HG03064 (cell line): ENCODE data around the gene CATSPER3.

Source experiments
- ATAC-seq: cut with Tn5 transposase; IDR thresholded peaks from one replicate; pipeline ENCODE4 v1.9.1; 2021; ENCODE audit warnings: low read depth; ENCODE audit not compliant: unreplicated experiment

CATSPER3 gene

DNA sequence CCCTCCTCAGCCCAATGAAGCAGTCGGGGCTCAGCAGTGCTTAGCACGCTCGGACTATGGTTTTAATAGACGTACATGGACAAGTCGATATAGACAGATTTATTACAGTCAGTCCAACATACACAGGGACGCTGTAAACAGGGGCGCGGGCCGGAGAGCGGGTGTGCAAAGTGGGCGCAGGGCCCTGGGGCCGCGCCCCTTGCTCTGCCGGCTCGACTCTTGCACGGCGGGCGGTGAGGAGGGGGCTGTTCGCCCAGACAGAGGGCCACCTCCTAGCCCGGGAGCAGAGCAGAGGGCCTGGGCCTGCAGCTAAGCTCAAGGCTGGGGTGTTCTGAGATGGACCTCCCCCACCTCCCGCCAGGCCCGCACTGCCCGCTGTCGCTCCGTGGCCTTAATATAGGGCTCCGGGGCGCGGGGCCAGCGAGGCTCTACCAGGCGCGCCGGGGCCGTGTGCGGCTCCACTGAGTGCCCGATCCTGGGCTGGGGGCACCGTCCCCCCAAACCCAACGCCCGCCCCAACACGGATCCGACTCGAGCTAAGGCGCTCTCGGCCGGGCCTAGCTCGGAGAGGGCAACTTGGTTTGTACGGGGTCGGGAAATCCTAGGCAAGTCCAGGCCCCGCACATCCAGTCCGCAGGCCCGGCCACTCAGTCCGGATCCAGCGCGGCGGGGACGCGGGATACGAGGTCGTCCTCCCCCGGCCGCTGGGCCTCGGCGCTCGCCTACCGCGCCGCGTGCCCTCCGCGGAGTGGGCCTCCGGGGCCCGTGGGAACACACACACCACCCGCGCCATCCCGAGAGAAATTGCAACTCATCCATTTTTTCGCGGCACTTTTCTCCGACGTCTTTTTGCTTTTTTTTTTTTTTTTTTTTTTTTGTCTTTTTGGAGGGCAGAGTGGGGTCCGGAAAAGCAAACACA, 60.2 kb downstream of the CATSPER3 start:
- no peak for ATAC-seq

DNA sequence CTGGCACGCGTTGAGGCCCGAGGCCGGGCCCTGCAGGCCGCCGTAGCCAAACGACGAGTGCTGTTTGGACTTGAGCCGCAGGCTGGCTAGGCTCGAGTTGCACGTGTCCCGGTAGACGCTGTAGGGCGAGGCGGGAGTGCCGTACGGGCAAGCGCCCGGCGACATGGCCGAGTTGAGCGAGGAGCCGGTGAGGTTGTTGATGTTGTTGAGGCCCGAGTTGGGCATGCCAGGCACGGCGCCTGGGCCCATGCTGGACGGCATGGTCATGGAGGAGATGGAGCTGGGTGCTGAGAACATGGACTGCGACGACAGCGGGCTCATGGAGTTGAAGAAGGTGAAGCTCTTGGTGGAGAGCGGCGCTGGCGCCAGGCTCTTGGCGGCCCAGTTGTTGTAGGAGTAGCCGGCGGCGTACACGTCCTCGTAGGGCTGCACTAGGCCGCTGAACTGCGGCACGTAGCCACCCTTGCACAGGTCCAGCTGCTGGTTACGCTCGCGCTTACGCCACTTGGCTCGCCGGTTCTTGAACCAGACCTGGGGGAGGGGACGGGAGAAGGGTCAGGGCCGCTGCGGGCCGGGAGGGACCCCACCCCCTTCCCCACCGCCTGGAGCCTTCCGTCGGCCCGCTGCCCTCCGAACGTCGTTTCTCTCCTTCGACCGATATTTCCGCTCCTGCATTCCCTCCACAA, 61.2 kb downstream of the CATSPER3 start:
- no peak for ATAC-seq

- no peak for ATAC-seq
Measured at GRCh38 chr5:135029477-135030122, 61.9 kb downstream of the CATSPER3 start.

DNA sequence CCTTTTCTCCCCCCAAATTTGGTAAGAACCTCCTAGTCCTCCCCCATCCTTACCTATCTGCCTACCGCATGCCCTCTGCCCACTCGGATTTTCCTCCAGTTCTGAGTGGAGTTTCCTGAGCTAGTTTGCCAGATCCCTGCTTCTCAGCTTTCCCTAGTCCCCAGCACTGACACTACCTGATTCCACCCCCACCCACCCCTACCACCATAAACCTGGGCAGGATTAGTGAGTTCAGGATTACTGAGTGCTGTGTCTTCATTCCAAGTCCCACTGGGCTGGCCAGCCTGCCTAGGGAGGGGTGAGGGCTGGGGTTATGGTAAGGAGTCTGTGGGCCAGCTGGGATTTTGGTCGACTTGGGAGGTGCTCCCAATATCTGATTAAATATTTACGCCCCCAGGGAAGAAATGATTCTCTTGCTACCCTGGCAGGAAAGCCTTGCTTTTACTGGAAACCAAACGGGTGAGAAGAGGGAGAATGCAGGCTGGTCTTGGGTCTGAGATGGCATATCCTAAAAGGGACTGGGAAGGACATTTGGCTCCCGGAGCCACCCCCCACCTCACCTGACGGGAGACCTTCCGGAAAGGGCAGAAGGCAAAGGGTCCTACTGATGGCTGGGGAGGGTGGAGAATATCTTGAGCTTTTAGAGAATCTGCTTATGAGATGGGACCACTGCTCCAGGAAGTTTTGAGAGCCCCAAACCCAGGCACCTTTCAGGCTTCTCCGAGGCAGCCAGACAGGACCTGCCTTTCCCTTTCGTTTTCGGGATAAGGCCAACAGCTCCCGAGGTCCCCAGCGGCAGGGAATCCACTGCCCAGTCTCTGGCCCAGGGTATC, 62.6 kb downstream of the CATSPER3 start:
- no peak for ATAC-seq

- ATAC-seq, result no peak
Measured at GRCh38 chr5:135030956-135031812, 63.5 kb downstream of the CATSPER3 start.

DNA sequence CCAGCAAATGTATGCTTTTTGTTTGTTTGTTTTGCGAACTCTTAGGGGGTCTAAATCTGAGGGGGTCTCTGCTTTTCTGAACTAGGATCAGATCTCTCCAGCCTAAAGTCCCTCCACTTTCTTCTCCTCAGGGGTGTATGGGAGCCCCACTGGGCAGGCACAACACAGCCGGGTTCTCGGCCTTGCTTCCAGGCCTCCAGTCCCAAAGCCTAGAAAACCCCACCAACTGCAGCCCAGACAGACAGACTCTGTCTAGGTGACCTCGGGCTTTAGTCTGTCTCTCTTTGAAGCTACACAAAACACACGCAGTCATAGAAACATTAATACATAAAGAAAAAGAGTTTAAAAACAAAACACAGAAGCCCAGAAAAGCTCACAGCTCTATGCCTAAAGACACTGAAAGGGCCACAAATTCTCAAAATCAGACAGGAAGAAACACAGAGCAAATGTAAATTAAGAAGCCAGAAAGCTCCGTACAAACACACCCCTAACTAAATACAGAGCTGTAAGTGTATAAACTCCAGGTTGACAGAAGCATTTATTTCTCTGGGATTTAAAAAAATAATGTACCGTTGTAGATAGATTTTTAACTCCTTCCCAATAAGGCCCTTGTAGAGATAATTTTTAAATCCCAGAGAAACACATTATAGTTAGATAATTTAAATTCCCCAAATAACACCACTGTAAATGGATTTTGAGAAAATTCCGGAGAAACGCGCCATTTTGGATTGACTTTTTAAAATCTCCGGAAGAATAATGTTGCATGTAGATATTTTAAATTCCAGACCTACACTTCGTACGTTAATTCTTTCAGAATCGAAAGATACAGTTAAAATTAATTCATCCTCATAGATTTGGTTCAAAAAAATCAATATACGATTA, 64.3 kb downstream of the CATSPER3 start:
- no peak for ATAC-seq

- no peak for ATAC-seq
Measured at GRCh38 chr5:135032695-135032998, 64.9 kb downstream of the CATSPER3 start.

DNA sequence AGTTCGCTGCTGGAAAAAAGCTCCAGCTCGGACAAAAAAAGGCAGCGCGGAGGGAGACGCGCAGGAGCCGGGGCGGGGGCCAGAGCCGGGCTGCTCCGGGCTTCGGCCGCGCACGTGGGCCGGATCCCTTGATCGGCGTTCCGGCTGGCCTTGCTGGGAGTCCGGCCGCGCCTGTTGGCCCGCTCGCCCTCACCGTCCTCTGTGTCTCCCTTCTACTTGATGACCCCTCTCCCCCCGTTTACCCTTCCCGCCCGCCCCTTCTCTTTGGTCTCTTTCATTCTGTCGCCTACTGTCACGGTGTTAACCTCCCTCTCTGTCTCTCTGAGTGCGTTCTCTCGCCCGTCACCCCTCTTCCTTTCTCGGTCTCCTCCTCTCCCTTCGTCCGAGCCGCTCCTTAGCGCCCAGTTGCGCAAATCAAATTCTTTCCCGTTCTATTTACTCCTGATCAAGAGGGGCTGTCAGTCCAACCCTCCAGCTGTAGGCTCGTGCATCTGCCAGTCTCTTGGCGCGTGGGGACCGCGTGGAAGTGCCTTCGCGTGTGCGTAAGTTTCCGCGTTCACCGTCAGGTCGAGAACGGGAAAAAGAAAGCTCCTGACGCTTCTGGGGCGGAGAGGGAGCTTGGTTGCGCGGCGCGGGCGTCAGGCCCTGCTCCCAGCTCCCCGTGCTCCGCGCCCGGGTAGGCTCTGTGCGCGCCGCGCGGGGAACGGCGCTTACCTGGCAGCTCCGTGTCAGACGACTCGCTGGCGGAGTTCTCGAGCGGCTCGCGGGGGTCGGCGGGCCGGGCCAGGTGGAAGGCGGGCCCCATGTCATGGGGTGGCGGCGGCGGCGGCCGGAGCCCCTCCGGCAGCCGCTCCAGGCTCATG, 65.5 kb downstream of the CATSPER3 start:
- ATAC-seq, result no peak

DNA sequence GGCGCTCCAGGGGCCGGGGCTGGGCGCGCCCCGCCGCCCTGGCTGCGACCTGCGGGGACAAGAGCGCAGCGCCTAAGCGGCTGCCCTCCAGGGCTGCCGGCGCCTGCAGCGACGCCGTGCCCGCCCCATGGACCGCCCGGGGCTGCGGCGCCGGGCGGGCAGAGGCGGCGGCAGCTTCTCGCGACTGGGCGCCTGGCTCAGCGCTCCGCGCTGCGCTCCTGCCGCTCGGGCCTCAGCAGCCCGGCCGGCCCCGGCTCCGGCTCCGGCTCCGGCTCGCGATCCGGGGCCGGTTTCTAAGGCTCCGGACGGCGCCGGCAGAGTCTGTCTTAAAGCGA, 66.2 kb downstream of the CATSPER3 start, which contains the start of gene PITX1:
Gene PITX1, minus strand, starts transcription at position 328 of the 335 bp plus-strand sequence. CDS start 347 bp downstream, outside the sequence.
- no peak for ATAC-seq

DNA sequence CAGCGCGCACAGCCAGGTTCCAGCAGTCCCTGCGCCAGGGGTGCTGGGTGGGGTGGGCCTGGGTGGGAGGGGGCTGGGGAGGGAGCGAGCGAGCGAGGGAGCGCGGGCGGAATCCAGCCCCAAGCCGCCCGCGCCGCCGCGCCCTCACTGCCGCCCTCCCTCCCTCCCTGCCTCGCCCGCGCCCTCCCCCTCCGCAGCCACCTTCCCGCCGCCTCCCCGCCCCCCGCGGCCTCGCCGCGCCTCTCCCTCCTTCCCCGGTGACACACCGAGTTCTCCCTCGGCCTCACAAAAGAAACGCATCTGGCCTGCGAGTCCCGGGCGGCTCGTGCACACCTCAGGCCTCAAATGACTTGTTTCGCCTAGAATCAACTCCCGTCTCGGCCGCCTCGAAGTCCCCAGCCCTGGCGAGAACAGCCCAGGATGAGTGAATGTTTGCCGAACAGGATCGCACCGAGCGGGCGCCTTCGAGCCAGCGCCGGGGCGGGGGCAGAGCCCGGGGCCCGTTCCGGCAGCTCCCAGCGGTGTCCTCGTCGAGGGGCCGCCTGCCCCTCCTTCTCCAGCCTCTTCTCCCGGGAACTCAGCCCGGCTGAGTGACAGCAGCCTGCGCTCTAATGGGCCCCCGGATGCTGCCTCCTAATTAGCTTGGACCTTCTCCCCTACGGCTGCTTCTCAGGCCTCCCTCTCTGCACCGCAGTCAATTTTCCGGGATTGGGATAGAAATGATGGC, 66.7 kb downstream of the CATSPER3 start:
- no peak for ATAC-seq

DNA sequence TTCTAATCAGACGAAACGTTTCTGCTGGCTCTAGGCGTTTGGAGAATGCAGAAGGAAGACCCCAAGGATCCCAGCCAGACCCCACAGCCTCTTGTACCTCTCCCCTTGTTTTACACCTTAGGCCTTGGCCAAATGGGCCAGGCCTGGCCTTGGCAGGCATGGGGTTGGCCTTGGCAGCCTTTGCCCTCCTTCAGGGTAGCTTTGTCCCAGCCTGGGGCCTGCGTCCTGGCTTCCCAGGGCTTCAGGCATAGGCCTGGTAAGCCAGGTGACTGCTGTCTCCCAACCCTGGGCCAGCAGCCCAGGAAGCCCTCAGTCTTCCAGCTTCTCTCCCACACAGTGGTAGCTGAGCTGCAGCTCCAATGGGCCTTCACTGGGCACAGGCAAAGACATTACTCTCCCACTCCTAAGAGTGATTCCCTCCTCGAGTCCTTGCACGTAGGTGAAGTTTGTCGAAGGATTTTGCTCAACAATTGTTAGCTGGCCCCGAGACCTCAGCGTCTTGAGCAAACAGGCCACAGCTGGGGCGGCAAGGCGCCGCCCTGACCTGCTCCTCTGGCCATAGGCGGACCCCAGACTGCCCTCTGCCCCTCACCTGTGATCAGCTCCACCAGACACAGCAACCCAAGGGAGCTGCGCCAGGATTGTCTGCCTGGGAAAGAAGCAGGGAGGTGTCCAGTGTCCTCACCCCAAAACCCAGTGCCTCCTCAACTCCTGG, 67.4 kb downstream of the CATSPER3 start:
- no peak for ATAC-seq

- ATAC-seq, result no peak
Measured at GRCh38 chr5:135035678-135036030, 67.9 kb downstream of the CATSPER3 start.

DNA sequence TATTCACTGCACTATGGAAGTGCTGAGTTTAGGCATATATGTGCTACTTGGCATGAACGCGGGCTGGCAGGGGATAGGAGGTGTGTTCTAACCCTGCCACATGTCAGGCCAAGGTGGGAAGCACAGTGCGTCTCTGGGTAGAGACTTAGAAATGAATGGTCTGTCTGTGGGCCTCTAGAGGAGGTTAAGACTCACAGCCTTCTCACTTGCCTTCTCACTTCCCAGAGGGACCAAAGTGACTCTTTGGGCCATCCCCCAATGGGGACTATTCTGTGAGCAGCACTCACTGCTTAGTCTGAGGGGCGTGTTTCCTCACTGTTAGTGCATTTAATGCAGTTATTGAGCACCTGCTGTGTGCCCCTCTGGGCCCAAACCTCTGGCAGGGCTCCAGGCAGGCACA, 68.7 kb downstream of the CATSPER3 start:
- no peak for ATAC-seq

DNA sequence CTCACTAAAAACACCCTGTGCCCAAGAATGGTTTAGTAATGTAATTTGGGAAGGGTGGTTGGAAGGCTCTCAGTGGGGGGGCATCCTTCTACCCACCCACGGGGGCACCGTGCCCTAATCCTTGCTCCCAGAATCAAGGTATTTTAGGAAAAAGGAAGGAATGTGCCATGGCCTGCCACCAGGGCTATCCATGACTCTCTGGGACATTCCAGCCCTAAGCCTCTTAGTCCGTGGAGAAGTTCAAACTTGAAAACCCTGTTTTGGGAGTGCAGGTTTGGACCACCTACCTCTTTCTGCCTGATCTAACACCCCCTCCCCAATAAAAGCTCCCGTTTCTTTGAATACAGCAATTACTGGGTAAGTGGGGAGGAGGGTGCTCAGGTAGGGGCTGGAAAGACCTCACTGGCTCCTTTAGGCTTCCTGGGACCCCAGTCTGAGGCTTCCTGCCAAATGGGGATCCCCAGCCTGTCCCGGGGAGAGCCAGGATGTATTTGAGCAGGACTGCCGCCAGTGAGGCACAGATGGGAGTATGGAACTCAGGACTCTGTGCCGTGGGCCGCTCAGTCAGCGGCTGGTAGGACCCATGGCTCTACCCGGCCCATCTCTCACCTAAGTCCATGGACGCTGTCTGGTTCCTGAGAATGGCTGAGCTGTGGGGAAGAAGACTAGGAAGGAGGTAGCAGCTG, 70.0 kb downstream of the CATSPER3 start:
- ATAC-seq, result no peak

- no peak for ATAC-seq
Measured at GRCh38 chr5:135038205-135038812, 70.6 kb downstream of the CATSPER3 start.

- no peak for ATAC-seq
Measured at GRCh38 chr5:135038813-135039270, 71.1 kb downstream of the CATSPER3 start.
